Endothelial cell of umbilical vein (primary cell): ENCODE data around the gene CAPN2. TPM values are rescaled to one million over a fixed set of nuclear protein-coding genes. Genes with fewer than 3 reads are reported as not detected.

Source experiments
- BruUV-seq: library from RNA; stranded (reverse); fragments of 400-500 nt; replicated peaks from 2 replicates; lab custom pipeline; 2021; lab: Mats Ljungman, UMichigan
- CTCF ChIA-PET: fragments of 300-600, 350-600 bp; sonication (Branson Sonifier 250); formaldehyde crosslinking; loops from one replicate; lab custom pipeline; 2021; ENCODE audit warnings: antibody characterized with exemption, inconsistent platforms; lab: Charles Lee
- POLR2A ChIA-PET: fragments of 300-600, 350-600 bp; sonication (Branson Sonifier 250); formaldehyde crosslinking; loops from one replicate; lab custom pipeline; 2021; ENCODE audit warnings: antibody characterized with exemption, inconsistent platforms; lab: Charles Lee
- DNase-seq: peaks from one replicate; pipeline ENCODE4 v3.0.0-alpha.2; 2011; ENCODE audit warnings: low read depth, low spot score
- FAIRE-seq: peaks from 2 replicates; lab custom pipeline; 2011; peaks lifted over from hg19 to GRCh38; lab: Jason Lieb, UNC
- H2AFZ ChIP-seq: 2 replicates; pipeline ENCODE4 v1.6.0; 2012; ENCODE audit warnings: low read depth, low read length, control low read depth, inconsistent platforms
- H3K27ac ChIP-seq: 2 replicates; pipeline ENCODE4 v1.5.1; 2011; ENCODE audit warnings: low read depth, mild to moderate bottlenecking, control low read depth, low read length, moderate library complexity; ENCODE audit not compliant: insufficient read depth
- H3K27me3 ChIP-seq, 2 experiments: 2 replicates each; pipeline versions ENCODE4 v1.6.0 to v1.6.1; 2011; ENCODE audit warnings: low read length in 2 of 2, mixed read lengths in 1 of 2; ENCODE audit not compliant: control insufficient read depth in 2 of 2, insufficient read depth in 2 of 2
- H3K36me3 ChIP-seq, 2 experiments: 2 replicates in 1 of 2; 3 replicates in 1 of 2; pipeline ENCODE4 v1.5.1; 2011; ENCODE audit warnings: low read length in 2 of 2, mild to moderate bottlenecking in 1 of 2, moderate library complexity in 1 of 2; ENCODE audit not compliant: control insufficient read depth in 2 of 2, insufficient read depth in 2 of 2; ENCODE audit errors: extremely low read depth in 1 of 2
- H3K4me1 ChIP-seq: 3 replicates; pipeline ENCODE4 v1.5.1; 2011; ENCODE audit warnings: mild to moderate bottlenecking, low read length; ENCODE audit not compliant: control insufficient read depth, insufficient read depth; ENCODE audit errors: extremely low read depth
- H3K4me2 ChIP-seq: 2 replicates; pipeline ENCODE4 v1.6.1; 2011; ENCODE audit warnings: low read length, control low read depth, mixed read lengths; ENCODE audit not compliant: insufficient read depth
- H3K4me3 ChIP-seq, 3 experiments: fragments of 200-600 bp in 1 of 3; sonication (generic), shearing (Covaris generic) in 1 of 3; replicated peaks in 1 of 3; 2 replicates each; pipeline ENCODE4 v1.5.1; 2011 to 2016; ENCODE audit warnings: control low read depth in 3 of 3, low read length in 3 of 3, mild to moderate bottlenecking in 2 of 3, inconsistent platforms in 1 of 3, low read depth in 1 of 3, moderate library complexity in 1 of 3; ENCODE audit not compliant: insufficient read depth in 1 of 3
- H3K79me2 ChIP-seq: 2 replicates; pipeline ENCODE4 v1.6.0; 2012; ENCODE audit warnings: low read length, inconsistent platforms; ENCODE audit not compliant: control insufficient read depth, insufficient read depth
- H3K9ac ChIP-seq: replicated peaks from 2 replicates; pipeline ENCODE3; 2011; ENCODE audit warnings: low read length, control low read depth; ENCODE audit not compliant: insufficient read depth; ENCODE audit errors: extremely low read depth
- H3K9me1 ChIP-seq: replicated peaks from 3 replicates; pipeline ENCODE4 v1.6.0; 2011; ENCODE audit warnings: mild to moderate bottlenecking, low read length; ENCODE audit not compliant: control insufficient read depth, insufficient read depth; ENCODE audit errors: extremely low read depth
- H3K9me3 ChIP-seq: replicated peaks from 2 replicates; pipeline ENCODE4 v1.5.1; 2012; ENCODE audit warnings: low read length, inconsistent platforms; ENCODE audit not compliant: control insufficient read depth, insufficient read depth
- H4K20me1 ChIP-seq: replicated peaks from 2 replicates; pipeline ENCODE3; 2011; ENCODE audit warnings: mild to moderate bottlenecking, low read length; ENCODE audit not compliant: control insufficient read depth, insufficient read depth; ENCODE audit errors: extremely low read depth
- EZH2 ChIP-seq: IDR thresholded peaks from 2 replicates; pipeline ENCODE4 v1.6.1; 2012; ENCODE audit warnings: borderline replicate concordance, low read depth, mild to moderate bottlenecking, moderate library complexity, low read length, inconsistent platforms; ENCODE audit not compliant: severe bottlenecking
- FOS ChIP-seq: IDR thresholded peaks from 2 replicates; pipeline ENCODE4 v1.6.1; 2011; ENCODE audit warnings: mild to moderate bottlenecking, low read length, moderate library complexity, borderline replicate concordance; ENCODE audit not compliant: insufficient read depth
- GATA2 ChIP-seq: IDR thresholded peaks from 2 replicates; pipeline ENCODE4 v1.7.0; 2011; ENCODE audit warnings: low read depth, mild to moderate bottlenecking, moderate library complexity, mixed read lengths, low read length; ENCODE audit not compliant: insufficient read length, insufficient read depth
- JUN ChIP-seq: IDR thresholded peaks from 2 replicates; pipeline ENCODE4 v1.6.1; 2011; ENCODE audit warnings: borderline replicate concordance, low read depth; ENCODE audit not compliant: insufficient read length, insufficient read depth
- MYC ChIP-seq: IDR thresholded peaks from one replicate; pipeline ENCODE4 v1.6.1; 2011; ENCODE audit warnings: mild to moderate bottlenecking, low read depth, low read length
- POLR2A ChIP-seq: IDR thresholded peaks from 2 replicates; pipeline ENCODE4 v1.6.1; 2012; ENCODE audit warnings: low read depth, mild to moderate bottlenecking, control low read depth, low read length
- POLR2AphosphoS5 ChIP-seq: IDR thresholded peaks from 2 replicates; pipeline ENCODE4 v1.6.1; 2012; ENCODE audit warnings: low read depth, mild to moderate bottlenecking, control low read depth, low read length, moderate library complexity; ENCODE audit not compliant: insufficient read depth
- dilution Hi-C: fragments of 300-500 bp; cut with MboI; formaldehyde crosslinking; loops from one replicate; pipeline ENCODE4 v1.15.0; 2019; ENCODE audit warnings: low sequenced_read_pairs; ENCODE audit not compliant: extremely low pct_ligation_motif_present
- intact Hi-C: fragments of 100-400 bp; cut with micrococcal nuclease; formaldehyde crosslinking; loops from one replicate; pipeline ENCODE4 v1.10.0; 2022
- polyA plus RNA-seq, 4 experiments: library from polyadenylated mRNA; depleted of rRNA in 3 of 4; stranded (reverse) in 3 of 4; unstranded in 1 of 4; fragments of >200 nt; gene quantifications; 2 replicates each; pipeline versions ENCODE4 v1.2.1 to v1.2.3, GENCODE V29; 2011 to 2012; ENCODE audit warnings: missing spikeins in 1 of 4
- total RNA-seq: library from RNA; stranded (reverse); gene quantifications from 2 replicates; pipeline ENCODE4 v1.2.3, GENCODE V29; 2021
- TF ChIP-seq, protein P1 (sequence below): IDR thresholded peaks from 2 replicates; pipeline ENCODE4 v1.6.1; 2011; ENCODE audit not compliant: insufficient read depth, insufficient read length
- TF ChIP-seq, protein P2 (sequence below), 2 donors: IDR thresholded peaks; 1 replicate in 1 of 2; 2 replicates in 1 of 2; pipeline ENCODE4 v1.5.1; 2011; ENCODE audit warnings: low read length in 2 of 2, mild to moderate bottlenecking in 2 of 2, moderate library complexity in 2 of 2, control low read depth in 1 of 2, inconsistent platforms in 1 of 2, low read depth in 1 of 2; ENCODE audit not compliant: insufficient read depth in 1 of 2; ENCODE audit errors: extremely low read depth in 1 of 2

CAPN2 gene
- total and polyA plus RNA-seq, 2 donors (not counting 3 experiments of a cell fraction or from before 2014, with no cell fraction given): 110 to 420 TPM

DNA sequence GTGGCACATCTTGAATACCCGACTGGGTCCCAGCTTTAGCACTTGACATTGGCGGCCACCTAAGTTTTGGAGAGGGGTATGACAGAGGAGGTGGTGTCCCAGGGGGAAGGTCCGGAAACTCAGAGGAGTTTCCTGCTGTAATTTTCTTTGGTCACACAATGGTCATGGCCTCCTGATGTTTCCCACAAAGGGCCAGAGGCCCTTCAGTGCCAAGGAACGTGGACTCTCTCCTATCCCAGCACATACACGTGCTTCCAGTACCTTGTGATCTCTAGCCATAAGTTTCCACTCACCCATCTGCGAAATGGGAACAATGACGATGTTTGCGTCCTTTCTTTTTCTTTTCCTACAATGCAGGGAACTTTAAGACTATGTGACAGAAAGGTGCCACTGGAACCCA, 13.2 kb downstream of the CAPN2 start:
- POLR2A ChIA-PET: interaction anchor here (1.5 kb wide), 1 partner anchor 21 kb away, joined by 3 read pairs; no protein-coding TSS in a partner anchor

More for the DNA sequence above, 13.2 kb downstream of the CAPN2 start:
- peaks cover 38% of the 10 kb centered on the region for H3K4me1 ChIP-seq
- FAIRE-seq (peak; percentile 31), DNase-seq (no peak)
- TF ChIP-seq, protein P1, sequence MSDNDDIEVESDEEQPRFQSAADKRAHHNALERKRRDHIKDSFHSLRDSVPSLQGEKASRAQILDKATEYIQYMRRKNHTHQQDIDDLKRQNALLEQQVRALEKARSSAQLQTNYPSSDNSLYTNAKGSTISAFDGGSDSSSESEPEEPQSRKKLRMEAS: no peak
- TF ChIP-seq POLR2A (no peak), POLR2AphosphoS5 (no peak), MYC (no peak), FOS (no peak), EZH2 (no peak), GATA2 (no peak), JUN (no peak)
- TF ChIP-seq, protein P2, sequence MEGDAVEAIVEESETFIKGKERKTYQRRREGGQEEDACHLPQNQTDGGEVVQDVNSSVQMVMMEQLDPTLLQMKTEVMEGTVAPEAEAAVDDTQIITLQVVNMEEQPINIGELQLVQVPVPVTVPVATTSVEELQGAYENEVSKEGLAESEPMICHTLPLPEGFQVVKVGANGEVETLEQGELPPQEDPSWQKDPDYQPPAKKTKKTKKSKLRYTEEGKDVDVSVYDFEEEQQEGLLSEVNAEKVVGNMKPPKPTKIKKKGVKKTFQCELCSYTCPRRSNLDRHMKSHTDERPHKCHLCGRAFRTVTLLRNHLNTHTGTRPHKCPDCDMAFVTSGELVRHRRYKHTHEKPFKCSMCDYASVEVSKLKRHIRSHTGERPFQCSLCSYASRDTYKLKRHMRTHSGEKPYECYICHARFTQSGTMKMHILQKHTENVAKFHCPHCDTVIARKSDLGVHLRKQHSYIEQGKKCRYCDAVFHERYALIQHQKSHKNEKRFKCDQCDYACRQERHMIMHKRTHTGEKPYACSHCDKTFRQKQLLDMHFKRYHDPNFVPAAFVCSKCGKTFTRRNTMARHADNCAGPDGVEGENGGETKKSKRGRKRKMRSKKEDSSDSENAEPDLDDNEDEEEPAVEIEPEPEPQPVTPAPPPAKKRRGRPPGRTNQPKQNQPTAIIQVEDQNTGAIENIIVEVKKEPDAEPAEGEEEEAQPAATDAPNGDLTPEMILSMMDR (IDR thresholded peaks at IDR 0.05; ENCODE audit: extremely low read depth in 1 of 2, insufficient read depth in 1 of 2, low read depth in 1 of 2, low read length in 2 of 2): no peak
- intact Hi-C loops (no loop called here), dilution Hi-C loops (no loop called here)
- CTCF ChIA-PET: interaction anchor here (1.7 to 1.9 kb wide), 2 partner anchors 10 to 27 kb away, joined by 5 to 6 read pairs; no protein-coding TSS in a partner anchor
- no peaks in the 10 kb centered on the region for H3K9me3 ChIP-seq
- no peak overlapping the region for H3K9ac ChIP-seq
- H2AFZ ChIP-seq: no peak overlapping the region
- peaks cover 86% of the 10 kb centered on the region for H3K79me2 ChIP-seq
- BruUV-seq: no TSS peak
- H3K4me3 ChIP-seq: no peak overlapping the region
- no peak overlapping the region for H3K4me2 ChIP-seq
- no peaks in the 10 kb centered on the region for H3K27me3 ChIP-seq
- H3K36me3 ChIP-seq: peaks cover 18 to 21% of the 10 kb centered on the region in 2 experiments
- no peaks in the 10 kb centered on the region for H4K20me1 ChIP-seq
- no peaks in the 10 kb centered on the region for H3K9me1 ChIP-seq
- peak overlapping the region; percentile 80 for H3K27ac ChIP-seq
